Pancreas (tissue), 10 donors: ENCODE results near the gene PARP14. TPM values are rescaled to one million over a fixed set of nuclear protein-coding genes. Genes with fewer than 3 reads are reported as not detected.

Experiments
- ATAC-seq, 4 donors: fragments of 200-7000 bp; cut with Tn5 transposase; one replicate each; pipeline versions ENCODE4 v1.8.0 to v1.9.1; 2020; ENCODE audit warnings: mild to moderate bottlenecking in 4 of 4, moderate library complexity in 4 of 4
- DNase-seq, 6 donors: peaks; one replicate each; pipeline ENCODE4 v3.0.0-alpha.2; 2020
- FAIRE-seq: peaks from 2 replicates; lab custom pipeline; 2012; peaks lifted over from hg19 to GRCh38; lab: Jason Lieb, UNC
- H3K27ac ChIP-seq, 4 donors: fragments of 200-600 bp; sonication (generic); 1 replicate in 3 of 4; 2 replicates in 1 of 4; pipeline versions ENCODE4 v1.5.0 to v1.8.0; 2020
- H3K27me3 ChIP-seq, 4 donors: fragments of 200-600 bp; one replicate each; pipeline ENCODE4 v1.8.0; 2021
- H3K36me3 ChIP-seq, 3 donors: fragments of 200-600 bp; sonication (generic) in 1 of 3; one replicate each; pipeline versions ENCODE4 v1.5.0 to v1.8.0; 2020 to 2021
- H3K4me1 ChIP-seq, 3 donors: fragments of 200-600 bp; one replicate each; pipeline ENCODE4 v1.8.0; 2021
- H3K4me3 ChIP-seq, 4 donors: fragments of 200-600 bp; sonication (generic) in 2 of 4; one replicate each; pipeline versions ENCODE4 v1.5.0 to v1.8.0; 2020 to 2021
- H3K9me3 ChIP-seq, 4 donors: fragments of 200-600 bp; one replicate each; pipeline ENCODE4 v1.8.0; 2021
- WGBS, 2 donors: extraction: QIAGEN DNeasy Blood & Tissue Kit; methylation state at CpG; one replicate each; pipeline ENCODE4 v1.1.7; 2013; 5-methylcytosine and 5-hydroxymethylcytosine counted together
- intact Hi-C, 3 donors: fragments of 100-400 bp; cut with DNase I; formaldehyde crosslinking; loops; one replicate each; pipeline versions ENCODE4 v1.11.1 to v1.14.2; 2022
- polyA plus RNA-seq, 2 donors: library from polyadenylated mRNA; stranded (reverse); fragments of 200-250 nt; gene quantifications; one replicate each; pipeline ENCODE4 v1.2.3, GENCODE V29; 2013
- total RNA-seq, 6 donors: library from RNA; stranded (reverse); fragmentation: NEBNext Ultra II Directional in 4 of 6; extraction: Animal tissue kit (Norgen Biotek cat#: 25700) in 4 of 6; gene quantifications; one replicate each; pipeline versions ENCODE4 v1.2.1 to v1.2.4, GENCODE V29; 2021 to 2023
- TF ChIP-seq, protein P1 (sequence below), 4 donors: fragments of 200-600 bp; sonication (generic) in 3 of 4; IDR thresholded peaks; one replicate each; pipeline versions ENCODE4 v1.5.0 to v1.8.0; 2021; ENCODE audit warnings: antibody characterized with exemption in 4 of 4
- donor health status: healthy with polysubstance abuse.
- donor health status: DM: no; HTN: no; CAD: no; lungs with moderate emphysema.
- donor health status: DM: no; HTN: no; CAD: no.
- donor health status: control.
- donor health status: control.
- donor health status: Bipolar disorder and iron deficiency.
- donor health status: DM: yes; HTN: yes; CAD: no.
- donor health status: DM: no; HTN: no; CAD: no.
- donor health status: DM: no; HTN: no; CAD: no.
- donor health status: DM: yes; HTN: yes; CAD: no.

PARP14 gene
- total and polyA plus RNA-seq, 8 donors = 7.2 to 27.7 (median 11.7) TPM

DNA sequence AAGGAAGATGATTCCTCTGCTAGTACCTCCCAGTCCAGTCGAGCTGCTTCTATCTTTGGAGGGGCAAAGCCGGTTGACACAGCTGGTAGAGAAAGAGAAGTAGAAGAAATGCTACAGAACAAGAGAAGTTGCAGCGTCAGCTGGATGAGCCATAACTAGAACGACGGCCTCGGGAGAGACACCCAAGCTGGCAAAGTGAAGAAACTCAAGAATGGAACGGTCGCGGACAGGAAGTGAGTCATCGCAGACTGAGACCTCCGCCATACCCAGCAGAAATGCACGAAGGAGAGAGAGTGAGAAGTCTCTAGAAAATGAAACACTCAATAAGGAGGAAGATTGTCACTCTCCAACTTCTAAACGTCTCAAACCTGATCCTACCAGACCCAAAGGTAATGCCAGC lies 19.0 kb upstream of the PARP14 start:
- H3K9me3 ChIP-seq = no peaks in the 10 kb centered on the region
- H3K27ac ChIP-seq = no peak overlapping the region
- H3K4me1 ChIP-seq = no peaks in the 10 kb centered on the region
- H3K36me3 ChIP-seq = no peaks in the 10 kb centered on the region
- intact Hi-C loops = loop anchor here in 1 of 3 donors (5.0 kb wide), 1 partner anchor 94 kb away; no protein-coding TSS in a partner anchor
- H3K4me3 ChIP-seq = no peak overlapping the region
- TF ChIP-seq, protein P1, sequence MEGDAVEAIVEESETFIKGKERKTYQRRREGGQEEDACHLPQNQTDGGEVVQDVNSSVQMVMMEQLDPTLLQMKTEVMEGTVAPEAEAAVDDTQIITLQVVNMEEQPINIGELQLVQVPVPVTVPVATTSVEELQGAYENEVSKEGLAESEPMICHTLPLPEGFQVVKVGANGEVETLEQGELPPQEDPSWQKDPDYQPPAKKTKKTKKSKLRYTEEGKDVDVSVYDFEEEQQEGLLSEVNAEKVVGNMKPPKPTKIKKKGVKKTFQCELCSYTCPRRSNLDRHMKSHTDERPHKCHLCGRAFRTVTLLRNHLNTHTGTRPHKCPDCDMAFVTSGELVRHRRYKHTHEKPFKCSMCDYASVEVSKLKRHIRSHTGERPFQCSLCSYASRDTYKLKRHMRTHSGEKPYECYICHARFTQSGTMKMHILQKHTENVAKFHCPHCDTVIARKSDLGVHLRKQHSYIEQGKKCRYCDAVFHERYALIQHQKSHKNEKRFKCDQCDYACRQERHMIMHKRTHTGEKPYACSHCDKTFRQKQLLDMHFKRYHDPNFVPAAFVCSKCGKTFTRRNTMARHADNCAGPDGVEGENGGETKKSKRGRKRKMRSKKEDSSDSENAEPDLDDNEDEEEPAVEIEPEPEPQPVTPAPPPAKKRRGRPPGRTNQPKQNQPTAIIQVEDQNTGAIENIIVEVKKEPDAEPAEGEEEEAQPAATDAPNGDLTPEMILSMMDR (IDR thresholded peaks at IDR 0.05) = no peak
- no peaks in the 10 kb centered on the region for H3K27me3 ChIP-seq
- DNase-seq = no peak
- 79 to 85% methylated on average over 13 of the region's 13 CpGs for WGBS, 2 donors
- FAIRE-seq = no peak
- no peak for ATAC-seq

DNA sequence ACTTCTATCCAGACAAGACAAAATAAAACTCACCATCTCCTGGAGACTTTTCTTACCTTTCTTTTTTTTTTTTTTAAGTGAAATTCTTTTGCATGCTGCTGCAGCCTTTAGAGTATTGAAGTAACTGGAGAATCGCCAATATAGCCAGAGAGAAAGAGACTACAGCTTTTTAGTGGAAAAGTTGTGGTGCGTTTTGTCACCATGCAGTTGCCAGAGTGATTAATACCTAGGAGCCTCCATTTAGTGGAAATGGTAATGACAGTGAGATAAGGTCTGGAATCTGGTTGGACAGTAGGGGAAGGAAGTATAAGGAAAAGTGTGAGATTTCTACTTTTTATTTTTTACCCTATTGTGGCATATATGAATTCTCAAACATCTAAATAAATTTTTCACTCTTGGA lies 18.1 kb upstream of the PARP14 start:
- Histone ChIP-seq H3K27me3 (no peaks in the 10 kb centered on the region), H3K9me3 (no peaks in the 10 kb centered on the region), H3K4me1 (no peaks in the 10 kb centered on the region), H3K4me3 (no peak overlapping the region), H3K36me3 (no peaks in the 10 kb centered on the region), H3K27ac (no peak overlapping the region)
- no peak for DNase-seq
- TF ChIP-seq, protein P1 (IDR thresholded peaks at IDR 0.05) = no peak
- intact Hi-C loops = loop anchor here in 1 of 3 donors (5.0 kb wide), 1 partner anchor 95 kb away; no protein-coding TSS in a partner anchor
- 33 to 42% methylated on average over 2 of the region's 2 CpGs for WGBS, 2 donors
- FAIRE-seq = no peak
- no peak for ATAC-seq

DNA sequence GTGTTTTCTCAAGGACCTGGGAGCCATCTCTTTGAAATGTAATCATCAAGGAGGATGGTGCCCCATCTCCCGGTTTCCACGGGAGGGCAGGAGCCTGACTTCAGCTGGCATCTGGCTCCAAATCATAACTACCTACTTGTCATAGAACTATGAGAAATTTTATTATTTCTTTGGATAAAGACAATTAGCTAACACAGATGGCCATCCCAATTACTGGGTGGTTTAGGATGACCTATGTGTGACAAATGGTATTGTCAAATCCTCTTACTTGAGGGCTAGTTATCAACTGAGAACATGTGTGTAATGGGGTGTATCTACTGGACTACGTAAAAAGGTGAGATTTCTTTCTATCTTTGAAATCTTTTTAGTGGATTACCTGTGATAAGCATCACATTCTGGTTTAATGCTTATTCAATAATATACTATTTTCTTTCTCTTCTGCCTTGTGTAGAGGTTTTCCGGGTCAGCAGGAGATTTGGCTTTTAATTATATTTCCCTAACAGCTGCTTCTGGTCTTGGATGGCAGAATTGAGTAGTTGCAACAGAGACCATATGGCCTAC lies 15.3 kb upstream of the PARP14 start:
- intact Hi-C loops = no loop called here
- DNase-seq = no peak
- no peak for FAIRE-seq
- 77 to 80% methylated on average over 4 of the region's 4 CpGs for WGBS, 2 donors
- TF ChIP-seq, protein P1 (IDR thresholded peaks at IDR 0.05) = no peak
- ATAC-seq = no peak
- no peak overlapping the region for H3K27ac ChIP-seq
- H3K36me3 ChIP-seq = no peaks in the 10 kb centered on the region
- H3K27me3 ChIP-seq = no peaks in the 10 kb centered on the region
- H3K4me1 ChIP-seq = no peaks in the 10 kb centered on the region
- H3K9me3 ChIP-seq = no peaks in the 10 kb centered on the region
- no peak overlapping the region for H3K4me3 ChIP-seq

DNA sequence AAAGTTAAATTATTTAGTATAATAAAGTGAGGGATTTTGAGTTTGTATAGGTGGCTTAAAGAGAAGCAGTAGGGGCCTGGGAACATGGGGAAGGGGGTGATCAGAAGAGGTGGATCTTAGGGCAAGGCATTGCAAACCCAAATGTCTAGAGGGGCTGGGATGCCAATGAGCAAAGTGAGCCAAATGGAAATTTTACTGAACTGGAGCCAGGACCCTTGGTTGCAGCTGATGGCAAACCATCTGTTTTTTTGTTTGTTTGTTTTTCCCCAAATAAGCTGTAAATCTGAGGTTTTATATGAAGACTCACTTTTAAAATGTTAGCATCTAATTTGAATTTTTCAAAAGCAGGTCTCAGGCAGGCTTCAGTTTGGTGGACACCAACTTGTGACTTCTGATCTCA lies 14.8 kb upstream of the PARP14 start:
- H3K36me3 ChIP-seq = no peaks in the 10 kb centered on the region
- H3K27me3 ChIP-seq = no peaks in the 10 kb centered on the region
- DNase-seq (no peak), FAIRE-seq (no peak), ATAC-seq (no peak)
- TF ChIP-seq, protein P1 (IDR thresholded peaks at IDR 0.05) = no peak
- intact Hi-C loops = no loop called here
- H3K4me3 ChIP-seq = no peak overlapping the region
- no peaks in the 10 kb centered on the region for H3K4me1 ChIP-seq
- no peaks in the 10 kb centered on the region for H3K9me3 ChIP-seq
- no peak overlapping the region for H3K27ac ChIP-seq

DNA sequence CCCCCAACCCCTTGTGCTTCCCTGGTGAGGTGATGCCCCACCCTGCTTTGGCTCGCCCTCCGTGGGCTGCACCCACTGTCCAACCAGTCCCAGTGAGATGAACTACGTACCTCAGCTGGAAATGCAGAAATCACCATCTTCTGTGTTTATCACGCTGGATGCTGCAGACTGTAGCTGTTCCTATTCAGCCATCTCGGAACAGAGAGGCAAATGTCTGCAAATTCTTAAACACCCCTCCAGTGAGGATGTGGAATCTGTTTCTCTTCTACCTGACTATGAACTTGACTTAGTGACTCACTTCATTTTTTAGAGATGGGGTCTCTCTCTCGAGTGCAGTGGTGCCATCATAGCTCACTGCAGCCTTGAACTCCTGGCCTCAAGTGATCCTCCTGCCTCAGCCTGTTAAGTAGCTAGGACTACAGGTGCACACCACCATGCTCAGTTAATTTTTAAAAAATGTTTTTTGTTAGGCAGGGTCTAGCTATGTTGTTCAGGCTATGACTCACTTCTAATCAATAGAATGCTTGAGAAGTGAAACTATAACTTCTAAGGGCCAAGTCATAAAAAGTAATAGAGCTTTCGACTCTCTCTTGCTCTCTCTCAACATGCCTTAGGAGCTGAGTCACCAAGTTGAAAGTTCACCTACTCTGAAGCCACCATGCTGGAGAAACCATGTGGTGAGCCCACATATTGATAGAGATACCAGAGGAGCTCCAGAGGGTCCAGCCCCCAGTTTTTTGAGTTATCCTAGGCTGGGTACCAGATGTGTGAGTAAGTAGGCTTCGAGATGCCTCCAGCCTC lies 11.5 kb upstream of the PARP14 start:
- H3K9me3 ChIP-seq = no peaks in the 10 kb centered on the region
- no peaks in the 10 kb centered on the region for H3K27me3 ChIP-seq
- H3K4me3 ChIP-seq = no peak overlapping the region
- intact Hi-C loops = no loop called here
- DNase-seq = no peak
- no peaks in the 10 kb centered on the region for H3K4me1 ChIP-seq
- no peak overlapping the region for H3K27ac ChIP-seq
- TF ChIP-seq, protein P1 (IDR thresholded peaks at IDR 0.05) = no peak
- no peak for FAIRE-seq
- ATAC-seq = peak; percentile 64 to 80 (median 79)
- WGBS, 2 donors = 78 to 82% methylated on average over 8 of the region's 8 CpGs
- no peaks in the 10 kb centered on the region for H3K36me3 ChIP-seq
